NCI-H2227 (cell line): Measurements from ENCODE around the gene CABP4.
"Not testable (repeated sequence)": the region's sequence is repeated elsewhere in the genome, so short reads cannot be mapped to it uniquely, and the experiment has no call there.

Experiments
- DNase-seq: peaks from one replicate; lab custom pipeline; 2025; ENCODE audit not compliant: unreplicated experiment; lab: John Stamatoyannopoulos, UW

CABP4 gene

GRCh38 chr11:67476692-67477091 is 21.5 kb downstream of the CABP4 start:
- not testable (repeated sequence) for DNase-seq

GRCh38 chr11:67477344-67478050 is 22.3 kb downstream of the CABP4 start:
- not testable (repeated sequence) for DNase-seq

- DNase-seq, result no peak
Observed at GRCh38 chr11:67482275-67482826, 27.2 kb downstream of the CABP4 start.

- DNase-seq, result peak; percentile 99
Observed at GRCh38 chr11:67482827-67483798, 28.0 kb downstream of the CABP4 start, which contains the start of gene AIP. Gene AIP (plus strand): TSS chr11:67483026. CDS start chr11:67483159, 133 bp downstream.

- no peak for DNase-seq
Observed at GRCh38 chr11:67483831-67484665, 28.9 kb downstream of the CABP4 start.

GRCh38 chr11:67484847-67485311 is 29.7 kb downstream of the CABP4 start:
- DNase-seq, result no peak

- not testable (repeated sequence) for DNase-seq
Observed at GRCh38 chr11:67485873-67486361, 30.8 kb downstream of the CABP4 start.

- no peak for DNase-seq
Observed at GRCh38 chr11:67486481-67487195, 31.5 kb downstream of the CABP4 start.

GRCh38 chr11:67489203-67489884 is 34.2 kb downstream of the CABP4 start:
- no peak for DNase-seq

GRCh38 chr11:67489885-67490726 is 35.0 kb downstream of the CABP4 start:
- no peak for DNase-seq

- DNase-seq, result no peak
Observed at GRCh38 chr11:67490727-67491065, 35.5 kb downstream of the CABP4 start.

GRCh38 chr11:67491276-67492068 is 36.3 kb downstream of the CABP4 start:
- DNase-seq, result no peak

- DNase-seq, result no peak
Observed at GRCh38 chr11:67492069-67492727, 37.0 kb downstream of the CABP4 start.

- DNase-seq, result no peak
Observed at GRCh38 chr11:67492801-67493547, 37.8 kb downstream of the CABP4 start.

- DNase-seq, result no peak
Observed at GRCh38 chr11:67493548-67494370, 38.6 kb downstream of the CABP4 start.
